ENCODE measurements around the gene ZFR. TPM values are rescaled to one million over a fixed set of nuclear protein-coding genes. Genes with fewer than 3 reads are reported as not detected.
"Not testable (repeated sequence)": the region's sequence is repeated elsewhere in the genome, so short reads cannot be mapped to it uniquely, and the experiment has no call there.

Gene ZFR
- total and polyA plus RNA-seq, 12 donors, result 26.8 to 78.6 (median 58.6) TPM

DNA sequence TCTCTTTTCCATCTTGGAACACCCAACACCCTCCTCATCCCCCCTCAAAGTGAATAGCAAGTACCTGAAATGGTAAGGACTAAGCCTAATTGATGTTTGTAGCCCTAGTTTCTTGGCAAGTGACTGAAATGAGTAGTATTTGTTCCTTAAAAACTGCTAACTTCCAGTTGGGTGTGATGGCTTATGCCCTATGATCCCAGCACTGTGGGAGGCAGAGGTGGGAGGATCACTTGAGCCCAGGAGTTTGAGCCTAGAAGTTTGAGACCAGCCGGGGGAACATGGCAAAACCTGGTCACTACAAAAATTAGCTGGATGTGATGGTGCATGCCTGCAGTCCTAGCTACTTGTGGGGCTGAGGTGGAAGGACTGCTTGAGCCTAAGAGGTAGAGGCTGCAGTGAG, 44.1 kb downstream of the ZFR start:
- ATAC-seq (no peak), DNase-seq (no peak)
- H3K9me3 ChIP-seq, result no peaks in the 10 kb centered on the region
- H3K27me3 ChIP-seq, result no peaks in the 10 kb centered on the region
- H3K4me1 ChIP-seq, result peaks cover 0 to 10% (median 5%) of the 10 kb centered on the region in 9 donors
- no peak overlapping the region for H3K27ac ChIP-seq
- no peak overlapping the region for H3K4me3 ChIP-seq
- TF ChIP-seq, protein P1, sequence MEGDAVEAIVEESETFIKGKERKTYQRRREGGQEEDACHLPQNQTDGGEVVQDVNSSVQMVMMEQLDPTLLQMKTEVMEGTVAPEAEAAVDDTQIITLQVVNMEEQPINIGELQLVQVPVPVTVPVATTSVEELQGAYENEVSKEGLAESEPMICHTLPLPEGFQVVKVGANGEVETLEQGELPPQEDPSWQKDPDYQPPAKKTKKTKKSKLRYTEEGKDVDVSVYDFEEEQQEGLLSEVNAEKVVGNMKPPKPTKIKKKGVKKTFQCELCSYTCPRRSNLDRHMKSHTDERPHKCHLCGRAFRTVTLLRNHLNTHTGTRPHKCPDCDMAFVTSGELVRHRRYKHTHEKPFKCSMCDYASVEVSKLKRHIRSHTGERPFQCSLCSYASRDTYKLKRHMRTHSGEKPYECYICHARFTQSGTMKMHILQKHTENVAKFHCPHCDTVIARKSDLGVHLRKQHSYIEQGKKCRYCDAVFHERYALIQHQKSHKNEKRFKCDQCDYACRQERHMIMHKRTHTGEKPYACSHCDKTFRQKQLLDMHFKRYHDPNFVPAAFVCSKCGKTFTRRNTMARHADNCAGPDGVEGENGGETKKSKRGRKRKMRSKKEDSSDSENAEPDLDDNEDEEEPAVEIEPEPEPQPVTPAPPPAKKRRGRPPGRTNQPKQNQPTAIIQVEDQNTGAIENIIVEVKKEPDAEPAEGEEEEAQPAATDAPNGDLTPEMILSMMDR (IDR thresholded peaks at IDR 0.05), result no peak
- intact Hi-C loops (cut with DNase I), result no loop called here
- H3K36me3 ChIP-seq, result peaks cover 0 to 100% (median 56%) of the 10 kb centered on the region in 9 donors
- WGBS, 2 donors, result 89 to 100% methylated on average over 1 of the region's 1 CpG

DNA sequence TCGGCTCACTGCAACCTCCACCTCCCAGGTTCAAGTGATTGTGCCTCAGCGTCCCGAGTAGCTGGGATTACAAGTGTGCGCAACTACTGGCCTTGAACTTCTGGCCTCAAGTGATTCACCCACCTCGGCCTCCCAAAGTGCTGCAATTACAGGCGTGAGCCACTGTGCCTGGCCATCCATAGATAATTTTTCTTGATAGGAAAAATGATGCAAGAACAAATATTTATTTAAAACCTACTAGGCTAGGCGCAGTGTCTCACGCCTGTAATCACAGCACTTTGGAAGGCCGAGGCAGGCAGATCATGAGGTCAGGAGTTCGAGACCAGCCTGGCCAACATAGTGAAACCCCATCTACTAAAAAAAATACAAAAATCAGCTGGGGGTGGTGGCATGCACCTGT, 45.8 kb downstream of the ZFR start:
- H3K4me1 ChIP-seq; DNase-seq; H3K9me3 ChIP-seq; intact Hi-C loops (cut with DNase I); H3K27me3 ChIP-seq; H3K4me3 ChIP-seq; ATAC-seq; H3K27ac ChIP-seq: not testable (repeated sequence)
- H3K36me3 ChIP-seq, result peaks cover 0 to 100% (median 65%) of the 10 kb centered on the region in 9 donors
- 93 to 95% methylated on average over 10 of the region's 10 CpGs for WGBS, 2 donors

DNA sequence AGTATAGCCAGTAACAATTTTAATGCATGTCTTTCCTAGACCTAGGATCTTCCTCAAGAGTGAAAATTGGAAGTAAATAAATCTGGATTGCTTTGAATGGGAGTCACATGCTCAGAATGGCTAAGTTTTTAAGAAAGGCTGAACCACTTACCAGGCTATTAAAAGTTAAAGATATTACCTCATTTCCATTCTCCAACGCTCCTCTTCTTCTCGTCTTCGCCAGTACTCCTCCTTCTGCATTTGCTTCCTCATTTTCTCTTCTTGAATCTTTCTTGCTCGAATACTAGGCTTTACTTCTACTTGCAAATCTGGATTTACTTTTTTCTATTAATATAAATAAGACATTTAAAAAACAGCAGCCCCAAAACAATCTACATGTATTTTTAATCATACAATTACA, 49.6 kb downstream of the ZFR start:
- 83 to 89% methylated on average over 4 of the region's 4 CpGs for WGBS, 2 donors
- Histone ChIP-seq H3K27me3 (no peaks in the 10 kb centered on the region), H3K4me1 (peaks cover 0 to 7% (median 0%) of the 10 kb centered on the region in 9 donors), H3K36me3 (peaks cover 4 to 100% (median 57%) of the 10 kb centered on the region in 9 donors), H3K9me3 (no peaks in the 10 kb centered on the region), H3K27ac (no peak overlapping the region), H3K4me3 (no peak overlapping the region)
- TF ChIP-seq, protein P1 (IDR thresholded peaks at IDR 0.05), result no peak
- ATAC-seq (no peak), DNase-seq (no peak)
- intact Hi-C loops (cut with DNase I), result no loop called here

DNA sequence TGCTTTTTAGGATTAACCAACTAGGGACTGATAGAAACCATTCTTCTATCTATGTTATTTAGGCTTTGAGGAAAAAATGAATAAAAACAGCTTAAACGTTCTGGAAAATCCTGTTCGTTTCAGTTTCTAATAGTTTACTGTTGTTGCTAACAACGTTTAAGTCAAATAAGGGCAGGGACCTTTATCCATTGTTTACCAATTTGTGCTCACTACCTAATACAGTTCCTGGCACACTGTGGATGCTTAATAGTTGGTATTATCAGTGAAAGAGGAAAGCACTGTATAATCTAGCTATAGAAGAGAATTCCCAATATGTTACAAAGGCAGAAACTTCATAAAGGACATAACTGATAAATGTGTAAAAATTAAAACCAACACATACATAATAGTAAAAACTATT, 52.5 kb downstream of the ZFR start:
- H3K27me3 ChIP-seq, result no peaks in the 10 kb centered on the region
- peaks cover 0 to 22% (median 0%) of the 10 kb centered on the region in 9 donors for H3K4me1 ChIP-seq
- TF ChIP-seq, protein P1 (IDR thresholded peaks at IDR 0.05), result no peak
- WGBS, 2 donors, result 79 to 89% methylated on average over 3 of the region's 3 CpGs
- DNase-seq (no peak), ATAC-seq (no peak)
- peaks cover 4 to 100% (median 64%) of the 10 kb centered on the region in 9 donors for H3K36me3 ChIP-seq
- H3K4me3 ChIP-seq, result no peak overlapping the region
- intact Hi-C loops (cut with DNase I), result no loop called here
- no peak overlapping the region for H3K27ac ChIP-seq
- H3K9me3 ChIP-seq, result no peaks in the 10 kb centered on the region

DNA sequence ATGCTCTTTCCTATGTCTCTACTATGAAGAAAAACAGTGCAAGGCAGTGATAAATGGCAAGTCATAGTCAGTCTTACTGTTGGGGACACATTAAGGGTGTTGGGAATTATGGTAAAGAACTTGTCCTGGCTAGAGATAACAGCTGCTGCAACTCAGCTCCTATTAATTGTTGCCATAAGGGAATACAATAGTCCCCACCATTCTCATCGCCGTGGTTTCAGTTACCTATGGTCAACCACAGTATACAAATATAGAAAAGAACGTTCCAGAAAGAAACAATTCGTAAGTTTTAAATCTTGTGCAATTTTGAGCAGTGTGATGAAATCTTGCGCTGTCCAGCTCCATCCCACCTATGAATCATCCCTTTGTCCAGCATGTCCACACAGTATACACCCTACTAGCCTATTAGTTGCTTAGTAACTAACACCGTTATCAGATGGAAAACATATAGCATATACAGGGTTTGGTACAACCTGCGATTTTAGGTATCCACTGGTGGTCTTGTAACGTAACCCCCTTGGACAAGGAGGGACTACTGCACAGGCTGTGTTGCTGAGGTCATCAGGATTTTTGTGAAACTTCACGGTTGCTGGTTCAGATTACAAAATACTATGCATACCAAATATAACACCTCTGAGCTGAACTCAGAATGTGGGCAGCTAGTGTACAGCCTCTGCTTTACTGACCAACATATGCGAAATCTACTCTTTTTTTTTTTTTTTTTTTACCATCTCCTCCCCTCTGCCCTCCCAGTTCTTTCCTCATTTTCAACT, 53.5 kb downstream of the ZFR start:
- intact Hi-C loops (cut with DNase I), result loop anchor here in 1 of 10 donors (2.0 kb wide), 1 partner anchor 24 kb away; no protein-coding TSS in a partner anchor
- peak in 3 of 8 donors; percentile 42 to 85 (median 57) for ATAC-seq
- TF ChIP-seq, protein P1 (IDR thresholded peaks at IDR 0.05), result no peak
- no peaks in the 10 kb centered on the region for H3K27me3 ChIP-seq
- H3K4me1 ChIP-seq, result peaks cover 0 to 22% (median 0%) of the 10 kb centered on the region in 9 donors
- H3K27ac ChIP-seq, result no peak overlapping the region
- no peak overlapping the region for H3K4me3 ChIP-seq
- no peak for DNase-seq
- H3K9me3 ChIP-seq, result no peaks in the 10 kb centered on the region
- WGBS, 2 donors, result 84 to 86% methylated on average over 10 of the region's 10 CpGs
- peaks cover 0 to 100% (median 56%) of the 10 kb centered on the region in 9 donors for H3K36me3 ChIP-seq
